IPS-NIHi11 (cell line): ENCODE results near the gene CLRN1.

Experiments
- DNase-seq: peaks from one replicate; pipeline ENCODE4 v3.0.0; 2012; ENCODE audit warnings: mixed read lengths, low spot score

Gene CLRN1

GRCh38 chr3:150921209-150921608 is 51.3 kb downstream of the CLRN1 start:
- DNase-seq: no peak

- DNase-seq: no peak
Measured at GRCh38 chr3:150920236-150920635, 52.3 kb downstream of the CLRN1 start.

GRCh38 chr3:150917951-150918350 is 54.6 kb downstream of the CLRN1 start:
- peak; percentile 37 for DNase-seq

GRCh38 chr3:150913133-150913922 is 59.2 kb downstream of the CLRN1 start:
- no peak for DNase-seq

GRCh38 chr3:150912501-150912900 is 60.0 kb downstream of the CLRN1 start:
- no peak for DNase-seq

GRCh38 chr3:150911771-150912170 is 60.8 kb downstream of the CLRN1 start:
- no peak for DNase-seq

GRCh38 chr3:150906461-150906860 is 66.1 kb downstream of the CLRN1 start:
- no peak for DNase-seq

GRCh38 chr3:150905746-150906145 is 66.8 kb downstream of the CLRN1 start:
- no peak for DNase-seq

GRCh38 chr3:150905339-150905738 is 67.2 kb downstream of the CLRN1 start, which contains the start of gene MINDY4B:
Gene MINDY4B (minus strand): TSS chr3:150905439. CDS start chr3:150905439, 0 bp downstream.
- DNase-seq: no peak

GRCh38 chr3:150902988-150903387 is 69.5 kb downstream of the CLRN1 start:
- DNase-seq: no peak

GRCh38 chr3:150901793-150902192 is 70.7 kb downstream of the CLRN1 start:
- no peak for DNase-seq

GRCh38 chr3:150899141-150899540 is 73.4 kb downstream of the CLRN1 start:
- no peak for DNase-seq

- DNase-seq: no peak
Measured at GRCh38 chr3:150898046-150898754, 74.3 kb downstream of the CLRN1 start.

- no peak for DNase-seq
Measured at GRCh38 chr3:150897592-150897991, 74.9 kb downstream of the CLRN1 start.

- DNase-seq: no peak
Measured at GRCh38 chr3:150890831-150891230, 81.7 kb downstream of the CLRN1 start.

GRCh38 chr3:150890295-150890694 is 82.2 kb downstream of the CLRN1 start:
- DNase-seq: no peak

- no peak for DNase-seq
Measured at GRCh38 chr3:150889106-150889505, 83.4 kb downstream of the CLRN1 start.

GRCh38 chr3:150887031-150887430 is 85.5 kb downstream of the CLRN1 start:
- DNase-seq: no peak

GRCh38 chr3:150885535-150885934 is 87.0 kb downstream of the CLRN1 start:
- DNase-seq: no peak

- no peak for DNase-seq
Measured at GRCh38 chr3:150878996-150879575, 93.4 kb downstream of the CLRN1 start.

GRCh38 chr3:150878290-150878689 is 94.2 kb downstream of the CLRN1 start:
- DNase-seq: no peak

- no peak for DNase-seq
Measured at GRCh38 chr3:150877303-150877702, 95.2 kb downstream of the CLRN1 start.
